NB4 (cell line): ENCODE measurements around the gene KHDC1.
A peak's percentile ranks its signal among the peaks of the same experiment; 100 is the strongest.
"Not testable (repeated sequence)": the region's sequence is repeated elsewhere in the genome, so short reads cannot be mapped to it uniquely, and the experiment has no call there.

ENCODE experiments used
- DNase-seq: peaks from one replicate; pipeline ENCODE4 v3.0.0; 2010; ENCODE audit warnings: low read depth
- H3K4me3 ChIP-seq: one replicate; pipeline ENCODE4 v1.5.1; 2011; ENCODE audit warnings: mild to moderate bottlenecking, low read depth, low read length, moderate library complexity
- MYC ChIP-seq: IDR thresholded peaks from 2 replicates; pipeline ENCODE4 v1.6.1; 2011; ENCODE audit warnings: low read depth, low read length
- POLR2A ChIP-seq: IDR thresholded peaks from 2 replicates; pipeline ENCODE4 v1.6.1; 2011; ENCODE audit warnings: mild to moderate bottlenecking; ENCODE audit not compliant: insufficient read length; ENCODE audit errors: extremely low read depth
- TF ChIP-seq, protein P1 (sequence below): IDR thresholded peaks from one replicate; pipeline ENCODE4 v1.5.1; 2012; ENCODE audit warnings: low read depth, low read length
- TF ChIP-seq, protein P2 (sequence below): IDR thresholded peaks from 2 replicates; pipeline ENCODE4 v1.6.1; 2011; ENCODE audit warnings: low read depth, low read length

KHDC1 gene

GRCh38 chr6:73248192-73248903, 14.6 kb downstream of the KHDC1 start:
- no peak for DNase-seq
- H3K4me3 ChIP-seq = no peak overlapping the region
- TF ChIP-seq, protein P1, sequence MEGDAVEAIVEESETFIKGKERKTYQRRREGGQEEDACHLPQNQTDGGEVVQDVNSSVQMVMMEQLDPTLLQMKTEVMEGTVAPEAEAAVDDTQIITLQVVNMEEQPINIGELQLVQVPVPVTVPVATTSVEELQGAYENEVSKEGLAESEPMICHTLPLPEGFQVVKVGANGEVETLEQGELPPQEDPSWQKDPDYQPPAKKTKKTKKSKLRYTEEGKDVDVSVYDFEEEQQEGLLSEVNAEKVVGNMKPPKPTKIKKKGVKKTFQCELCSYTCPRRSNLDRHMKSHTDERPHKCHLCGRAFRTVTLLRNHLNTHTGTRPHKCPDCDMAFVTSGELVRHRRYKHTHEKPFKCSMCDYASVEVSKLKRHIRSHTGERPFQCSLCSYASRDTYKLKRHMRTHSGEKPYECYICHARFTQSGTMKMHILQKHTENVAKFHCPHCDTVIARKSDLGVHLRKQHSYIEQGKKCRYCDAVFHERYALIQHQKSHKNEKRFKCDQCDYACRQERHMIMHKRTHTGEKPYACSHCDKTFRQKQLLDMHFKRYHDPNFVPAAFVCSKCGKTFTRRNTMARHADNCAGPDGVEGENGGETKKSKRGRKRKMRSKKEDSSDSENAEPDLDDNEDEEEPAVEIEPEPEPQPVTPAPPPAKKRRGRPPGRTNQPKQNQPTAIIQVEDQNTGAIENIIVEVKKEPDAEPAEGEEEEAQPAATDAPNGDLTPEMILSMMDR = no peak
- no peak for TF ChIP-seq MYC
- TF ChIP-seq POLR2A = no peak
- TF ChIP-seq, protein P2, sequence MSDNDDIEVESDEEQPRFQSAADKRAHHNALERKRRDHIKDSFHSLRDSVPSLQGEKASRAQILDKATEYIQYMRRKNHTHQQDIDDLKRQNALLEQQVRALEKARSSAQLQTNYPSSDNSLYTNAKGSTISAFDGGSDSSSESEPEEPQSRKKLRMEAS = no peak

- DNase-seq = no peak
- TF ChIP-seq, protein P1 = no peak
- TF ChIP-seq POLR2A (no peak), MYC (no peak)
- TF ChIP-seq, protein P2 = no peak
- no peak overlapping the region for H3K4me3 ChIP-seq
These were observed 21.0 kb downstream of the KHDC1 start for GRCh38 chr6:73242001-73242400.

- no peak for DNase-seq
- TF ChIP-seq, protein P2 = no peak
- no peak for TF ChIP-seq POLR2A
- TF ChIP-seq, protein P1 = no peak
- TF ChIP-seq MYC = no peak
These were observed 22.3 kb downstream of the KHDC1 start for GRCh38 chr6:73240730-73241129.

GRCh38 chr6:73236144-73236750, 26.7 kb downstream of the KHDC1 start:
- TF ChIP-seq, protein P1 = no peak
- TF ChIP-seq, protein P2 = no peak
- TF ChIP-seq MYC = no peak
- no peak for TF ChIP-seq POLR2A
- no peak overlapping the region for H3K4me3 ChIP-seq
- peak; percentile 12 for DNase-seq

More at GRCh38 chr6:73240730-73241129, 22.3 kb downstream of the KHDC1 start:
- no peak overlapping the region for H3K4me3 ChIP-seq

DNA sequence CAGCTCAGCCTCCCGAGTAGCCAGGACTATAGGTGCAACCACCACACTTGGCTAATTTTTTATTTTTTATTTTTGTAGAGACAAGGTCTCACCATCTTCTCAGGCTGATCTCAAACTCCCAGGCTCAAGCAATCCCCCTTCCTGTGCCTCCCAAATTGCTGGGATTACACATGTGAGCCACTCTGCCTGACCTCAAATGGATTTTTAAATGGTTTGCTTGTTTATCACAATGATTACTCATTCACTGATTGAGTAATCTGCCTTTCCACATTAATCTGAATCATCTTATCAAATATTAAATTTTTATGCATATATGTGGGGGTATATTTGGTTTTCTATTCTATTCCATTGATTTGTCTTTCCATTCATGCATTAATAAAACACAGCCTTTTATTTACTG, 28.3 kb downstream of the KHDC1 start:
- peak; percentile 12 for DNase-seq
- TF ChIP-seq POLR2A (no peak), MYC (no peak)
- TF ChIP-seq, protein P1 = no peak
- TF ChIP-seq, protein P2 = no peak
- H3K4me3 ChIP-seq = no peak overlapping the region

- DNase-seq, H3K4me3 ChIP-seq: not testable (repeated sequence)
These were observed 29.0 kb downstream of the KHDC1 start for GRCh38 chr6:73233971-73234370.
